ENCODE results near the gene MAS1L.

- TF ChIP-seq CTCF (IDR thresholded peaks at IDR 0.05) = no peak
- TF ChIP-seq POLR2A (IDR thresholded peaks at IDR 0.05) = no peak
- no peak for TF ChIP-seq POLR2AphosphoS5 (IDR thresholded peaks at IDR 0.05; ENCODE audit: insufficient read depth in 1 of 2, low read depth in 1 of 2)
These were observed 32.5 kb upstream of the MAS1L start for GRCh38 chr6:29520232-29520631.

Measured in vagina (tissue), 2 donors.